Stimulated activated CD4-positive, alpha-beta T cell treated with anti-CD3 and anti-CD28 coated beads, Interleukin-15, amount 100 ng/mL, for 48 hours (primary cell): ENCODE measurements around the gene GP2.

ENCODE experiments used
- DNase-seq, 2 donors: peaks; one replicate each; pipeline ENCODE4 v3.0.0-alpha.2; 2020; ENCODE audit warnings: low read depth in 2 of 2

Gene GP2

GRCh38 chr16:20327444-20328041 lies at the start of gene GP2:
GP2 (minus strand) TSS chr16:20327513; CDS start chr16:20326431, 1,082 bp downstream.
- DNase-seq: no peak

GRCh38 chr16:20372701-20373100 lies 45.4 kb upstream of the GP2 start:
- DNase-seq: no peak

GRCh38 chr16:20369452-20370054 lies 42.2 kb upstream of the GP2 start:
- DNase-seq: no peak

- DNase-seq: no peak
Measured at GRCh38 chr16:20364051-20364450, 36.7 kb upstream of the GP2 start.

- DNase-seq: no peak
Measured at GRCh38 chr16:20363191-20363590, 35.9 kb upstream of the GP2 start.

GRCh38 chr16:20359997-20360396 lies 32.7 kb upstream of the GP2 start:
- DNase-seq: no peak

- no peak for DNase-seq
Measured at GRCh38 chr16:20355114-20355782, 27.9 kb upstream of the GP2 start.

GRCh38 chr16:20353379-20353778 lies 26.1 kb upstream of the GP2 start:
- no peak for DNase-seq

GRCh38 chr16:20352615-20353014 lies 25.3 kb upstream of the GP2 start, which contains the start of gene UMOD:
UMOD (minus strand) TSS chr16:20352715; CDS start chr16:20350737, 1,978 bp downstream.
- no peak for DNase-seq

GRCh38 chr16:20349615-20350014 lies 22.3 kb upstream of the GP2 start:
- no peak for DNase-seq

- DNase-seq: no peak
Measured at GRCh38 chr16:20348365-20349185, 21.3 kb upstream of the GP2 start.

GRCh38 chr16:20347666-20348364 lies 20.5 kb upstream of the GP2 start:
- no peak for DNase-seq

- no peak for DNase-seq
Measured at GRCh38 chr16:20344611-20345010, 17.3 kb upstream of the GP2 start.

- DNase-seq: no peak
Measured at GRCh38 chr16:20339744-20340143, 12.4 kb upstream of the GP2 start.

- DNase-seq: no peak
Measured at GRCh38 chr16:20336955-20337354, 9.6 kb upstream of the GP2 start.

- DNase-seq: no peak
Measured at GRCh38 chr16:20334396-20334795, 7.1 kb upstream of the GP2 start.

- DNase-seq: no peak
Measured at GRCh38 chr16:20333120-20333519, 5.8 kb upstream of the GP2 start.

- DNase-seq: no peak
Measured at GRCh38 chr16:20332411-20332810, 5.1 kb upstream of the GP2 start.

GRCh38 chr16:20331635-20332034 lies 4.3 kb upstream of the GP2 start:
- no peak for DNase-seq

GRCh38 chr16:20329392-20330138 lies 2.3 kb upstream of the GP2 start:
- no peak for DNase-seq

- no peak for DNase-seq
Measured at GRCh38 chr16:20326321-20326720, 992 bp downstream of the GP2 start.
